Upper lobe of right lung (tissue), 1 donor: ENCODE measurements around the gene DNAJA2. TPM values are rescaled to one million over a fixed set of nuclear protein-coding genes. Genes with fewer than 3 reads are reported as not detected.

Experiments
- ATAC-seq: fragments of 200-7000 bp; cut with Tn5 transposase; one replicate; pipeline ENCODE4 v1.9.1; 2020; ENCODE audit warnings: mild to moderate bottlenecking, moderate library complexity
- DNase-seq: peaks from one replicate; pipeline ENCODE4 v3.0.0-alpha.2; 2020
- H3K27ac ChIP-seq: fragments of 200-600 bp; one replicate; pipeline ENCODE4 v1.8.0; 2022
- H3K27me3 ChIP-seq: fragments of 200-600 bp; one replicate; pipeline ENCODE4 v1.8.0; 2022; ENCODE audit warnings: mild to moderate bottlenecking
- H3K36me3 ChIP-seq: fragments of 200-600 bp; one replicate; pipeline ENCODE4 v1.8.0; 2022
- H3K4me1 ChIP-seq: fragments of 200-600 bp; one replicate; pipeline ENCODE4 v1.8.0; 2022
- H3K4me3 ChIP-seq: fragments of 200-600 bp; one replicate; pipeline ENCODE4 v1.8.0; 2022; ENCODE audit warnings: mild to moderate bottlenecking
- H3K9me3 ChIP-seq: fragments of 200-600 bp; one replicate; pipeline ENCODE4 v1.8.0; 2022
- CTCF ChIP-seq: fragments of 200-600 bp; IDR thresholded peaks from one replicate; pipeline ENCODE4 v1.8.0; 2022; ENCODE audit warnings: antibody characterized with exemption
- intact Hi-C: fragments of 100-400 bp; cut with DNase I; formaldehyde crosslinking; loops from one replicate; pipeline ENCODE4 v1.11.0; 2022
- total RNA-seq: library from RNA; stranded (reverse); fragmentation: NEBNext Ultra II Directional; extraction: Animal tissue kit (Norgen Biotek cat#: 25700); gene quantifications from one replicate; pipeline ENCODE4 v1.2.1, GENCODE V29; 2021
- donor health status: DM: no; HTN: yes; CAD: no; lungs with severe emphysema.

Gene DNAJA2
- total RNA-seq, 1 donor from 2014 or later: 43.4 TPM

GRCh38 chr16:46968063-46968435 lies 5.4 kb downstream of the DNAJA2 start:
- Histone ChIP-seq H3K27ac (no peak overlapping the region), H3K9me3 (no peaks in the 10 kb centered on the region), H3K4me1 (peaks cover 25% of the 10 kb centered on the region), H3K4me3 (no peak overlapping the region), H3K36me3 (peaks cover 83% of the 10 kb centered on the region), H3K27me3 (no peaks in the 10 kb centered on the region)
- no peak for TF ChIP-seq CTCF
- no peak for DNase-seq
- ATAC-seq: no peak
- intact Hi-C loops: no loop called here

- intact Hi-C loops: no loop called here
- TF ChIP-seq CTCF: no peak
Observed at GRCh38 chr16:46962629-46963028, 10.8 kb downstream of the DNAJA2 start.

GRCh38 chr16:46961373-46962353 lies 11.8 kb downstream of the DNAJA2 start:
- Histone ChIP-seq H3K9me3 (no peaks in the 10 kb centered on the region), H3K27me3 (no peaks in the 10 kb centered on the region), H3K4me3 (no peak overlapping the region), H3K4me1 (no peaks in the 10 kb centered on the region), H3K36me3 (peaks cover 99% of the 10 kb centered on the region), H3K27ac (peak overlapping the region; percentile 8)
- ATAC-seq: peak; percentile 76
- intact Hi-C loops: no loop called here
- no peak for TF ChIP-seq CTCF
- DNase-seq: no peak

More at GRCh38 chr16:46962629-46963028, 10.8 kb downstream of the DNAJA2 start:
- H3K9me3 ChIP-seq: no peaks in the 10 kb centered on the region
- H3K4me1 ChIP-seq: no peaks in the 10 kb centered on the region
- H3K27me3 ChIP-seq: no peaks in the 10 kb centered on the region
- no peak for ATAC-seq
- H3K27ac ChIP-seq: no peak overlapping the region
- peaks cover 99% of the 10 kb centered on the region for H3K36me3 ChIP-seq
- no peak overlapping the region for H3K4me3 ChIP-seq
- no peak for DNase-seq

- Histone ChIP-seq H3K9me3 (no peaks in the 10 kb centered on the region), H3K27me3 (no peaks in the 10 kb centered on the region), H3K4me3 (no peak overlapping the region), H3K4me1 (no peaks in the 10 kb centered on the region), H3K36me3 (peaks cover 53% of the 10 kb centered on the region), H3K27ac (no peak overlapping the region)
- TF ChIP-seq CTCF: no peak
- ATAC-seq (no peak), DNase-seq (no peak)
- intact Hi-C loops: no loop called here
Observed at GRCh38 chr16:46954562-46954961, 18.9 kb downstream of the DNAJA2 start.

- intact Hi-C loops: no loop called here
- TF ChIP-seq CTCF: no peak
Observed at GRCh38 chr16:46950009-46950408, 23.5 kb downstream of the DNAJA2 start.

More at GRCh38 chr16:46950009-46950408, 23.5 kb downstream of the DNAJA2 start:
- no peak for ATAC-seq
- Histone ChIP-seq H3K27ac (no peak overlapping the region), H3K4me1 (no peaks in the 10 kb centered on the region), H3K9me3 (no peaks in the 10 kb centered on the region), H3K4me3 (no peak overlapping the region), H3K27me3 (no peaks in the 10 kb centered on the region), H3K36me3 (peaks cover 7% of the 10 kb centered on the region)
- no peak for DNase-seq
